Erythroblast (primary cell): ENCODE measurements around the gene SYT1.

Experiments
- GATA1 ChIP-seq: IDR thresholded peaks from 2 replicates; pipeline ENCODE4 v1.6.1; 2011; ENCODE audit warnings: low read depth, mild to moderate bottlenecking, control low read depth, low read length, moderate library complexity
- POLR2A ChIP-seq: IDR thresholded peaks from 2 replicates; pipeline ENCODE4 v1.6.1; 2011; ENCODE audit warnings: mild to moderate bottlenecking, low read length

- TF ChIP-seq POLR2A, result no peak
- no peak for TF ChIP-seq GATA1
Measured at GRCh38 chr12:79442396-79442795, 577.8 kb downstream of the SYT1 start.
